ENCODE results near the gene MCRS1. TPM values are rescaled to one million over a fixed set of nuclear protein-coding genes. Genes with fewer than 3 reads are reported as not detected.

The MCRS1 gene
- total RNA-seq, 2 donors from 2014 or later = 97.5 to 98.9 TPM

- Histone ChIP-seq H3K27me3 (ENCODE audit: control insufficient read depth, insufficient read depth, low read length, poor library complexity, severe bottlenecking) (no peaks in the 10 kb centered on the region), H3K36me3 (ENCODE audit: control insufficient read depth, insufficient read depth, low read length) (peaks cover 5% of the 10 kb centered on the region), H3K4me3 (ENCODE audit: low read length) (no peak overlapping the region), H3K9ac (ENCODE audit: extremely low read depth, low read length, poor library complexity, severe bottlenecking) (no peak overlapping the region), H3K27ac (ENCODE audit: low read depth, low read length) (no peak overlapping the region), H3K9me3 (ENCODE audit: control insufficient read depth, low read length) (peaks cover 6% of the 10 kb centered on the region), H3K4me1 (ENCODE audit: control insufficient read depth, insufficient read depth, low read length) (no peaks in the 10 kb centered on the region)
- Mint-ChIP-seq H3K27me3 (ENCODE audit: insufficient read depth) (no peaks in the 10 kb centered on the region), H3K27ac (no peak overlapping the region), H3K36me3 (ENCODE audit: low read depth) (peaks cover 27% of the 10 kb centered on the region), H3K9me3 (no peaks in the 10 kb centered on the region), H3K4me1 (no peaks in the 10 kb centered on the region), H3K4me3 (no peak overlapping the region)
- 81 to 84% methylated on average over 3 to 4 of the region's 4 CpGs for WGBS, 2 experiments (ENCODE audit: insufficient coverage in 1 of 2, insufficient read length in 1 of 2)
- DNase-seq = no peak
- no peak for TF ChIP-seq CTCF (conservative IDR thresholded peaks at IDR 0.05)
These were observed 21.0 kb upstream of the MCRS1 start for GRCh38 chr12:49588721-49589516.

- no peak for DNase-seq
- TF ChIP-seq CTCF (conservative IDR thresholded peaks at IDR 0.05) = no peak
- H3K27ac ChIP-seq (ENCODE audit: low read depth, low read length) = no peak overlapping the region
- no peaks in the 10 kb centered on the region for H3K9me3 Mint-ChIP-seq
- peaks cover 28% of the 10 kb centered on the region for H3K36me3 Mint-ChIP-seq (ENCODE audit: low read depth)
- no peak overlapping the region for H3K27ac Mint-ChIP-seq
- H3K4me3 ChIP-seq (ENCODE audit: low read length) = no peak overlapping the region
- H3K4me1 Mint-ChIP-seq = no peaks in the 10 kb centered on the region
- no peaks in the 10 kb centered on the region for H3K4me1 ChIP-seq (ENCODE audit: control insufficient read depth, insufficient read depth, low read length)
- H3K27me3 ChIP-seq (ENCODE audit: control insufficient read depth, insufficient read depth, low read length, poor library complexity, severe bottlenecking) = no peaks in the 10 kb centered on the region
- 91 to 93% methylated on average over 3 to 7 of the region's 7 CpGs for WGBS, 2 experiments (ENCODE audit: insufficient coverage in 1 of 2, insufficient read length in 1 of 2)
- H3K4me3 Mint-ChIP-seq = no peak overlapping the region
- H3K9ac ChIP-seq (ENCODE audit: extremely low read depth, low read length, poor library complexity, severe bottlenecking) = no peak overlapping the region
- H3K9me3 ChIP-seq (ENCODE audit: control insufficient read depth, low read length) = peaks cover 6% of the 10 kb centered on the region
- peaks cover 5% of the 10 kb centered on the region for H3K36me3 ChIP-seq (ENCODE audit: control insufficient read depth, insufficient read depth, low read length)
- no peaks in the 10 kb centered on the region for H3K27me3 Mint-ChIP-seq (ENCODE audit: insufficient read depth)
These were observed 20.3 kb upstream of the MCRS1 start for GRCh38 chr12:49588281-49588680.

- peak; percentile 62 for TF ChIP-seq CTCF (conservative IDR thresholded peaks at IDR 0.05)
- peaks cover 25% of the 10 kb centered on the region for H3K36me3 Mint-ChIP-seq (ENCODE audit: low read depth)
- H3K4me3 Mint-ChIP-seq = no peak overlapping the region
- no peaks in the 10 kb centered on the region for H3K4me1 Mint-ChIP-seq
- Histone ChIP-seq H3K36me3 (ENCODE audit: control insufficient read depth, insufficient read depth, low read length) (peaks cover 5% of the 10 kb centered on the region), H3K4me1 (ENCODE audit: control insufficient read depth, insufficient read depth, low read length) (no peaks in the 10 kb centered on the region), H3K27ac (ENCODE audit: low read depth, low read length) (no peak overlapping the region), H3K27me3 (ENCODE audit: control insufficient read depth, insufficient read depth, low read length, poor library complexity, severe bottlenecking) (no peaks in the 10 kb centered on the region), H3K9me3 (ENCODE audit: control insufficient read depth, low read length) (peaks cover 6% of the 10 kb centered on the region), H3K9ac (ENCODE audit: extremely low read depth, low read length, poor library complexity, severe bottlenecking) (no peak overlapping the region), H3K4me3 (ENCODE audit: low read length) (no peak overlapping the region)
- no peak overlapping the region for H3K27ac Mint-ChIP-seq
- no peaks in the 10 kb centered on the region for H3K27me3 Mint-ChIP-seq (ENCODE audit: insufficient read depth)
- no peaks in the 10 kb centered on the region for H3K9me3 Mint-ChIP-seq
- 91 to 93% methylated on average over 7 to 11 of the region's 11 CpGs for WGBS, 2 experiments (ENCODE audit: insufficient coverage in 1 of 2, insufficient read length in 1 of 2)
- no peak for DNase-seq
These were observed 19.4 kb upstream of the MCRS1 start for GRCh38 chr12:49587174-49587908.
